Stomach (tissue), 4 donors: ENCODE results near the gene TAOK1.

Experiments used
- CTCF ChIP-seq, 7 experiments: fragments of 450-650 bp in 4 of 7; fragments of 200-600 bp in 3 of 7; sonication (generic) in 3 of 7; IDR thresholded peaks; one replicate each; pipeline ENCODE4 v1.5.1; 2016 to 2019; ENCODE audit warnings: antibody characterized with exemption in 7 of 7, control low read depth in 2 of 7, mild to moderate bottlenecking in 1 of 7
- EP300 ChIP-seq: sonication (generic); formaldehyde crosslinking; IDR thresholded peaks from one replicate; pipeline ENCODE4 v1.6.1; 2017; ENCODE audit warnings: antibody characterized with exemption
- POLR2A ChIP-seq, 4 donors: fragments of 450-650 bp; IDR thresholded peaks; one replicate each; pipeline ENCODE4 v1.6.1; 2016; ENCODE audit warnings: antibody characterized with exemption in 4 of 4, control low read depth in 2 of 4, mild to moderate bottlenecking in 1 of 4, moderate library complexity in 1 of 4

GRCh38 chr17:29565643-29566472 is 175.7 kb downstream of the TAOK1 start:
- TF ChIP-seq CTCF (IDR thresholded peaks at IDR 0.05) (no peak), EP300 (no peak), POLR2A (IDR thresholded peaks at IDR 0.05) (no peak)
